Gastroesophageal sphincter (tissue), 4 donors: Measurements from ENCODE around the gene COG6. TPM values are rescaled to one million over a fixed set of nuclear protein-coding genes. Genes with fewer than 3 reads are reported as not detected.

Experiments used
- ATAC-seq: fragments of 150-250 bp; one replicate; pipeline ENCODE4 v1.9.1; 2016; ENCODE audit warnings: mild to moderate bottlenecking, moderate library complexity
- H3K27ac ChIP-seq, 4 donors: fragments of 200-600 bp; sonication (generic) in 3 of 4; 1 replicate in 3 of 4; 2 replicates in 1 of 4; pipeline ENCODE4 v1.5.1; 2016 to 2019
- H3K27me3 ChIP-seq: fragments of 200-600 bp; sonication (generic); one replicate; pipeline ENCODE4 v1.5.1; 2019
- H3K36me3 ChIP-seq, 2 donors: fragments of 200-600 bp; sonication (generic); one replicate each; pipeline ENCODE4 v1.5.1; 2019; ENCODE audit warnings: control low read depth in 1 of 2
- H3K4me1 ChIP-seq, 3 donors: fragments of 200-600 bp; sonication (generic); 1 replicate in 2 of 3; 2 replicates in 1 of 3; pipeline ENCODE4 v1.5.1; 2016 to 2019; ENCODE audit warnings: control low read depth in 2 of 3
- H3K4me3 ChIP-seq, 2 donors: fragments of 200-600 bp; sonication (generic); one replicate each; pipeline ENCODE4 v1.5.1; 2019; ENCODE audit warnings: mild to moderate bottlenecking in 1 of 2, moderate library complexity in 1 of 2
- H3K9me3 ChIP-seq, 3 donors: fragments of 200-600 bp; sonication (generic); one replicate each; pipeline ENCODE4 v1.5.1; 2017 to 2019; ENCODE audit warnings: control low read depth in 2 of 3
- CTCF ChIP-seq, 4 experiments: fragments of 200-600 bp in 2 of 4; fragments of 450-650 bp in 2 of 4; sonication (generic) in 1 of 4; IDR thresholded peaks; one replicate each; pipeline ENCODE4 v1.5.1; 2017 to 2019; ENCODE audit warnings: antibody characterized with exemption in 4 of 4, mild to moderate bottlenecking in 2 of 4, moderate library complexity in 2 of 4
- EP300 ChIP-seq: sonication (generic); formaldehyde crosslinking; IDR thresholded peaks from one replicate; pipeline ENCODE4 v1.6.1; 2017; ENCODE audit warnings: antibody characterized with exemption, mild to moderate bottlenecking
- POLR2A ChIP-seq, 2 donors: fragments of 450-650 bp; IDR thresholded peaks; one replicate each; pipeline ENCODE4 v1.6.1; 2017; ENCODE audit warnings: antibody characterized with exemption in 2 of 2, mild to moderate bottlenecking in 2 of 2, moderate library complexity in 1 of 2
- POLR2AphosphoS5 ChIP-seq: sonication (generic); formaldehyde crosslinking; IDR thresholded peaks from one replicate; pipeline ENCODE4 v1.6.1; 2017; ENCODE audit warnings: antibody characterized with exemption
- WGBS, 2 donors: methylation state at CpG; one replicate each; pipeline ENCODE4 v1.1.5; 2018; ENCODE audit warnings: low coverage in 1 of 2; 5-methylcytosine and 5-hydroxymethylcytosine counted together
- total RNA-seq, 4 donors: library from RNA; depleted of rRNA; stranded (reverse); fragments of >200 nt; gene quantifications; one replicate each; pipeline ENCODE4 v1.1.0, GENCODE V29; 2016

The COG6 gene
- total RNA-seq, 4 donors from 2014 or later, result 10.5 to 23.2 (median 13.0) TPM

DNA sequence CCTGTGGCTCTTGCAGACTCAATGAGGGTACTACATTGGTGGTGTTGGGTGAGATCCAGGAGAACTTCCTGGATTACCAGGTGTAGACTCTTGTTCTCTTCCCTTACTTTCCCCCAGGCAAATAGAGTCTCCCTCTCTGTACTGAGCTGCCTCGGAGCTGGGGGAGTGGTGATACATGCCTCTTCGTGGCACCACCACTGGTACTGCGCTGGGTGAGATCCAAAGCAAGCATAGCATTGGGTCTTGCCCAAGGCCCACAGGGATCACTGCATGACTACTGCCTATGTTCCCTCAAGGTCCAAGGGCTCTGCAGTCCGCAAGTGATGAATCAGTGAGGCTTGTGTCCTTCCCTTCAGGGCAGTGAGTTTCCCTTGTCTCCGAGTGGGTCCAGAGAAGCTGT is 81.6 kb downstream of the COG6 start:
- Histone ChIP-seq H3K27ac (no peak overlapping the region), H3K27me3 (no peaks in the 10 kb centered on the region), H3K4me1 (no peaks in the 10 kb centered on the region), H3K4me3 (no peak overlapping the region), H3K9me3 (no peaks in the 10 kb centered on the region), H3K36me3 (peaks cover 0 to 32% of the 10 kb centered on the region in 2 donors)
- no peak for TF ChIP-seq CTCF (IDR thresholded peaks at IDR 0.05)
- TF ChIP-seq POLR2A (IDR thresholded peaks at IDR 0.05), result no peak
- no peak for TF ChIP-seq EP300
- TF ChIP-seq POLR2AphosphoS5, result no peak
- no CpG with 5 or more reads among the region's 5 CpGs for WGBS, 2 donors
- no peak for ATAC-seq

- Histone ChIP-seq H3K4me3 (no peak overlapping the region), H3K27ac (no peak overlapping the region), H3K4me1 (no peaks in the 10 kb centered on the region), H3K9me3 (no peaks in the 10 kb centered on the region), H3K36me3 (peaks cover 0 to 16% of the 10 kb centered on the region in 2 donors), H3K27me3 (no peaks in the 10 kb centered on the region)
- 75% methylated on average over 3 of the region's 3 CpGs; no CpG with 5 or more reads in 1 of the 2 donors for WGBS, 2 donors
- ATAC-seq, result no peak
- TF ChIP-seq EP300 (no peak), CTCF (IDR thresholded peaks at IDR 0.05) (no peak), POLR2AphosphoS5 (no peak), POLR2A (IDR thresholded peaks at IDR 0.05) (no peak)
Observed at GRCh38 chr13:39740761-39741160, 85.3 kb downstream of the COG6 start.

DNA sequence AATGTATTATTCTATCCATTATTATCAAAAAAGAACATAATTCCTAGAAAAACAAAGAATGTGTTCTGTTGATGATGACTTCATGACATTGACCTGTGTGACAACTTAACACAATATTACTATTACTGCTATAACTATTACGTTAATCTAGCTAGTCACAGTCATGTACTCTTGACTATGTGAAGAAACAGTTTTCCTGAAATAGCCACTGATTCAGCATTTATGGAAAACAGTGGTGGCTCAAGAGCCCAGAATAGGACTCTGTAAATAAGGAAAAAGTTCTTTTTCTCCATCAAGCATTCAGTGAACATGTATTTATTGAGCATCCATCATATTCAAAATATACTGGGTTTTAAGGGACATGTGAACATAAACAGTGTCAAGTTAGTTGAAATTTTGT is 93.5 kb downstream of the COG6 start:
- 0 to 94% methylated on average over 1 of the region's 1 CpG for WGBS, 2 donors
- no peak for ATAC-seq
- no peak overlapping the region for H3K27ac ChIP-seq
- no peak overlapping the region for H3K4me3 ChIP-seq
- H3K27me3 ChIP-seq, result no peaks in the 10 kb centered on the region
- H3K9me3 ChIP-seq, result no peaks in the 10 kb centered on the region
- TF ChIP-seq POLR2A (IDR thresholded peaks at IDR 0.05), result no peak
- TF ChIP-seq CTCF (IDR thresholded peaks at IDR 0.05), result no peak
- no peak for TF ChIP-seq EP300
- TF ChIP-seq POLR2AphosphoS5, result no peak
- H3K36me3 ChIP-seq, result peaks cover 0 to 28% of the 10 kb centered on the region in 2 donors
- no peaks in the 10 kb centered on the region for H3K4me1 ChIP-seq

GRCh38 chr13:39749528-39749927 is 94.1 kb downstream of the COG6 start:
- H3K27ac ChIP-seq, result no peak overlapping the region
- ATAC-seq, result no peak
- H3K4me1 ChIP-seq, result no peaks in the 10 kb centered on the region

DNA sequence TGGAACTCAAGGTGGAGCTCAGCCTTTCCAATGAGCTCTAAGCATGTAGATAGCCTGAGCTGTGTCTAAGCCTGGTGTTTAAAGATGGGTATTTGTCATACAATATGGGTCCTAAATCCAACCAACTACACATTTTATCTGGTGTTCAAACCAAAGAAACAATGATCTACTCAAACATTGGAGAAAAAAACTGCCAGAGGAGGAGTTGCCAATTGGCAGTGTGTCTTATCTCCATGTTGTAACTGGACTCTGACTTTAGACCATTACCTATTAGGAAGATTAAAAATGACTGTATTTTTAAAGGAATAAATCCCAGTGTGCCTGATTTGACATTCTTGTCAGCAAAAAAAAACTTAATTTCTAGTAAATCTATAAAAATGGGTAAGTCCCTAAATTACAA is 96.3 kb downstream of the COG6 start:
- Histone ChIP-seq H3K4me3 (no peak overlapping the region), H3K36me3 (peaks cover 0 to 29% of the 10 kb centered on the region in 2 donors), H3K27me3 (no peaks in the 10 kb centered on the region), H3K27ac (no peak overlapping the region), H3K4me1 (no peaks in the 10 kb centered on the region), H3K9me3 (no peaks in the 10 kb centered on the region)
- no peak for ATAC-seq
- no peak for TF ChIP-seq CTCF (IDR thresholded peaks at IDR 0.05)
- TF ChIP-seq EP300, result no peak
- TF ChIP-seq POLR2AphosphoS5, result no peak
- TF ChIP-seq POLR2A (IDR thresholded peaks at IDR 0.05), result no peak

More at GRCh38 chr13:39749528-39749927, 94.1 kb downstream of the COG6 start:
- Histone ChIP-seq H3K27me3 (no peaks in the 10 kb centered on the region), H3K36me3 (peaks cover 0 to 29% of the 10 kb centered on the region in 2 donors), H3K4me3 (no peak overlapping the region), H3K9me3 (no peaks in the 10 kb centered on the region)
- TF ChIP-seq POLR2A (IDR thresholded peaks at IDR 0.05), result no peak
